Breast epithelium (tissue), 4 donors: ENCODE data around the gene TVP23A. TPM values are rescaled to one million over a fixed set of nuclear protein-coding genes. Genes with fewer than 3 reads are reported as not detected.

Experiments
- DNase-seq, 2 donors: peaks; one replicate each; pipeline ENCODE4 v3.0.0-alpha.2; 2019; ENCODE audit warnings: low spot score in 2 of 2
- H3K27ac ChIP-seq, 2 donors: fragments of 200-600 bp; sonication (generic) in 1 of 2; one replicate each; pipeline ENCODE4 v1.5.1; 2016 to 2019; ENCODE audit warnings: mild to moderate bottlenecking in 1 of 2
- H3K27me3 ChIP-seq, 2 donors: fragments of 200-600 bp; sonication (generic) in 1 of 2; one replicate each; pipeline versions ENCODE4 v1.5.1 to v1.6.0; 2017 to 2019; ENCODE audit warnings: control low read depth in 1 of 2, mild to moderate bottlenecking in 1 of 2
- H3K36me3 ChIP-seq: fragments of 200-600 bp; one replicate; pipeline ENCODE4 v1.5.1; 2019
- H3K4me1 ChIP-seq, 2 donors: fragments of 200-600 bp; sonication (generic); one replicate each; pipeline ENCODE4 v1.5.1; 2016 to 2019; ENCODE audit warnings: control low read depth in 1 of 2
- H3K4me3 ChIP-seq, 3 donors: fragments of 200-600 bp; sonication (generic); 1 replicate in 2 of 3; 2 replicates in 1 of 3; pipeline ENCODE4 v1.5.1; 2016 to 2019; ENCODE audit warnings: mild to moderate bottlenecking in 3 of 3, moderate library complexity in 2 of 3
- H3K9me3 ChIP-seq, 2 donors: fragments of 200-600 bp; sonication (generic) in 1 of 2; one replicate each; pipeline ENCODE4 v1.5.1; 2016 to 2019; ENCODE audit warnings: control low read depth in 1 of 2
- CTCF ChIP-seq, 3 donors: fragments of 450-650 bp; IDR thresholded peaks; one replicate each; pipeline ENCODE4 v1.5.1; 2016 to 2017; ENCODE audit warnings: antibody characterized with exemption in 3 of 3, mild to moderate bottlenecking in 3 of 3, moderate library complexity in 3 of 3
- POLR2A ChIP-seq: fragments of 450-650 bp; IDR thresholded peaks from one replicate; pipeline ENCODE4 v1.6.1; 2016; ENCODE audit warnings: antibody characterized with exemption, mild to moderate bottlenecking, moderate library complexity
- POLR2AphosphoS5 ChIP-seq, 3 donors: sonication (generic); formaldehyde crosslinking; IDR thresholded peaks; one replicate each; pipeline ENCODE4 v1.6.1; 2017; ENCODE audit warnings: antibody characterized with exemption in 3 of 3
- intact Hi-C: fragments of 100-400 bp; cut with DNase I; formaldehyde crosslinking; loops from one replicate; pipeline ENCODE4 v1.15.1; 2023; ENCODE audit warnings: low total_unique reads
- total RNA-seq, 3 donors: library from RNA; depleted of rRNA; stranded (reverse); fragments of >200 nt; gene quantifications; one replicate each; pipeline ENCODE4 v1.1.0, GENCODE V29; 2016

Gene TVP23A
- total RNA-seq, 3 donors from 2014 or later, result under 0.01 to 1.3 TPM; not detected in 1

DNA sequence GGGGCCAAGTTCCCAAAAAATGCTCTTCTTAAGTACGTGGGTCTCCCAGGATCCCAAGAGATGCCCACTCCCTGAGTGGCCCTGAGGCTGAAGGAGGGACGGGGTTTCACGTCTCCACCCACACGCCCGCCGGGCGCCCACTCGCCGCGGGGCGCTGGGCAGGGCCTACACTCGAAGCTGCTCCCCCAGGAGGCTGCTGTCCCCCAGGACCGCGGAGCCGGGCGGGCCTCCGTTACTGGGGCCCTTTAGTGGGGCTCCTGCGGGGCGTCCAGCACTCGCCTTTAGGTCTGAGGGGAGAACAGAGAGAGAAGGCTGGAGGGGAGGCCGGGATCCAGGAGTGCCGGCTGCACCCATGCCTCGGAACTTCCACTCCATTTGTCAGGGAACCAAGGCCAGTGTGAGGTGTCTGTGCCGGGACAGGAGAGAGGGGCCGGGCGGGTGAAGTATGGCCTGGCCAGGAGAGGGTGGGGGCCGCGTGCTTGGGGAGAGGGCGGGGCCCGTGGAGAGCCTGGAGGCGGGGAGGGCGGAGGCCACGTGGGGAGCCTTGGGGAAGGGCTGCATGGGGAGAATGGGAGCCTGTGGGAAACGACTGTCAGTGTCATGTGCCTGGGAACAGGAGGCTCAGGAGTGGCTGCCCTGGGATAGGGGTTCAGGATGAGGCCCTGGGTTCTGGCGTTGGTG is 56.1 kb downstream of the TVP23A start:
- Histone ChIP-seq H3K36me3 (peaks cover 23% of the 10 kb centered on the region), H3K4me1 (no peaks in the 10 kb centered on the region)
- intact Hi-C loops, result no loop called here

DNA sequence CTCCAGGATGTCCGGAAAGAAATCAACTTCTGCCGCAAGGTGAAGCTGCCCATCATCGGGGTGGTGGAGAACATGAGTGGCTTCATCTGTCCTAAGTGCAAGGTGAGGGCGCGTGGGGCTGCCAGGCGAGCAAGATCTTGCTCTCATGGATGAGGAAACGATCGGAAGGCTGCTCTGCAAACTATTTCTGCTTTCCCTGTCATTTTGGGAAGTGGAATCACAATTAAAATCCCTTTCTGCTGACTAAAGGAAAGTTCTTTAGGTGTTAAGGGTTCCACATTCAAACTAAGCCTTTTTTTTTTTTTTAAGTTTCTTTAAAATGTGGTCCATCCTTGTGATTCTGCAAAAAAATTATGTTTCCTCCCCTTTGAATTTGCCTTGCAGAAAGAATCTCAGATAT is 57.2 kb downstream of the TVP23A start:
- no peaks in the 10 kb centered on the region for H3K9me3 ChIP-seq
- no peak overlapping the region for H3K27ac ChIP-seq
- no peak for DNase-seq
- H3K36me3 ChIP-seq, result peaks cover 23% of the 10 kb centered on the region
- TF ChIP-seq POLR2AphosphoS5 (IDR thresholded peaks at IDR 0.05) (no peak), CTCF (IDR thresholded peaks at IDR 0.05) (no peak), POLR2A (no peak)
- H3K4me1 ChIP-seq, result no peaks in the 10 kb centered on the region
- no peak overlapping the region for H3K4me3 ChIP-seq
- intact Hi-C loops, result no loop called here
- H3K27me3 ChIP-seq, result no peaks in the 10 kb centered on the region

More for the DNA sequence above, 56.1 kb downstream of the TVP23A start:
- TF ChIP-seq POLR2AphosphoS5 (IDR thresholded peaks at IDR 0.05), result no peak
- no peak for TF ChIP-seq POLR2A
- TF ChIP-seq CTCF (IDR thresholded peaks at IDR 0.05), result no peak
- Histone ChIP-seq H3K27ac (no peak overlapping the region), H3K27me3 (no peaks in the 10 kb centered on the region), H3K4me3 (no peak overlapping the region), H3K9me3 (no peaks in the 10 kb centered on the region)
- no peak for DNase-seq

GRCh38 chr16:10760858-10761257 is 57.7 kb downstream of the TVP23A start:
- H3K9me3 ChIP-seq, result no peaks in the 10 kb centered on the region
- H3K4me3 ChIP-seq, result no peak overlapping the region
- H3K27ac ChIP-seq, result no peak overlapping the region
- no peak for DNase-seq
- intact Hi-C loops, result no loop called here
- H3K27me3 ChIP-seq, result no peaks in the 10 kb centered on the region
- H3K36me3 ChIP-seq, result peaks cover 23% of the 10 kb centered on the region
- TF ChIP-seq POLR2AphosphoS5 (IDR thresholded peaks at IDR 0.05), result no peak
- no peak for TF ChIP-seq CTCF (IDR thresholded peaks at IDR 0.05)
- TF ChIP-seq POLR2A, result no peak
- H3K4me1 ChIP-seq, result no peaks in the 10 kb centered on the region

- no peak for TF ChIP-seq POLR2AphosphoS5 (IDR thresholded peaks at IDR 0.05)
- H3K27ac ChIP-seq, result no peak overlapping the region
- intact Hi-C loops, result loop anchor here (10.0 kb wide), 1 partner anchor 58 kb away; the partner anchor contains the start of gene TVP23A
- no peak overlapping the region for H3K4me3 ChIP-seq
- no peaks in the 10 kb centered on the region for H3K9me3 ChIP-seq
- no peaks in the 10 kb centered on the region for H3K4me1 ChIP-seq
- no peak for DNase-seq
- H3K36me3 ChIP-seq, result peaks cover 23% of the 10 kb centered on the region
- H3K27me3 ChIP-seq, result no peaks in the 10 kb centered on the region
These were observed 62.0 kb downstream of the TVP23A start for GRCh38 chr16:10756574-10756973.

DNA sequence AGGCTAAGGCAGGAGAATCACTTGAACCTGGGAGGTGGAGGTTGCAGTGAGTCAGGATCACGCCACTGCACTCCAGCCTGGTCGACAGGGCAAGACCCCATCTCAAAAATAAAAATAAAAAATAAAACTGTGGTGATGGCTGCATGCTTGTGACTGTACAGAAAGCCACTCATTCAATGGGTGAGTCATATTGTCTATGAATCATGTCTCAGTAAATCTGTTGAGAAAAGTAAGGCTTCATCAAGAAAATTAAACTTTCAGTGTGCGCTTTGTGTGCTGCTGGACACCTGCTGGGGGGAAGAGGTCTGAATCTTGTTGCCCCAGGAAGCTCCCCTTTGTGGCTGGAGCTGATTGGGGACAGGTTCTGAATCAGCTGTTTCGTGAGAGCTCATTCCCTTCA is 63.7 kb downstream of the TVP23A start:
- Histone ChIP-seq H3K9me3 (no peaks in the 10 kb centered on the region), H3K4me3 (no peak overlapping the region), H3K27me3 (no peaks in the 10 kb centered on the region), H3K27ac (no peak overlapping the region), H3K36me3 (peaks cover 13% of the 10 kb centered on the region), H3K4me1 (no peaks in the 10 kb centered on the region)
- TF ChIP-seq POLR2AphosphoS5 (IDR thresholded peaks at IDR 0.05) (no peak), POLR2A (no peak), CTCF (IDR thresholded peaks at IDR 0.05) (no peak)
- no peak for DNase-seq
- intact Hi-C loops, result loop anchor here (10.0 kb wide), 1 partner anchor 60 kb away; the partner anchor contains the start of gene TVP23A
